ENCODE data around the gene PALM3.

Gene PALM3

GRCh38 chr19:14081797-14082674, 20.2 kb upstream of the PALM3 start:
- ChIA-PET CTCF (interaction anchor here (0.5 to 2.5 kb wide), 5 partner anchors 9 to 483 kb away, joined by 3 to 10 read pairs (median 3); partner anchors contain the start of genes ASF1B and MISP3), POLR2A (ENCODE audit: low non-redundant PET) (interaction anchor here (0.5 to 0.6 kb wide), 2 partner anchors 108 to 242 kb away, joined by 3 to 4 read pairs; no protein-coding TSS in a partner anchor)
- peak overlapping the region; percentile 85 for H3K27ac ChIP-seq
- no peak for TF ChIP-seq CTCF (conservative IDR thresholded peaks at IDR 0.05; ENCODE audit: low read depth)
- DNase-seq (ENCODE audit: low spot score), result no peak

GRCh38 chr19:14080887-14081796, 19.3 kb upstream of the PALM3 start:
- no peak for TF ChIP-seq CTCF (conservative IDR thresholded peaks at IDR 0.05; ENCODE audit: low read depth)
- peak; percentile 98 for DNase-seq (ENCODE audit: low spot score)
- CTCF ChIA-PET, result interaction anchor here (0.6 to 2.5 kb wide), 5 partner anchors 8 to 55 kb away, joined by 3 to 10 read pairs (median 3); partner anchors contain the start of genes ASF1B and MISP3
- POLR2A ChIA-PET (ENCODE audit: low non-redundant PET), result interaction anchor here (0.6 to 0.9 kb wide), 2 partner anchors 107 to 193 kb away, joined by 3 read pairs; no protein-coding TSS in a partner anchor
- peak overlapping the region; percentile 85 for H3K27ac ChIP-seq

- ChIA-PET CTCF (interaction anchor here (0.7 to 0.9 kb wide), 3 partner anchors 19 to 1170 kb away, joined by 3 to 5 read pairs (median 3); partner anchors contain the start of gene ASF1B), POLR2A (ENCODE audit: low non-redundant PET) (no interaction called here)
- no peak for TF ChIP-seq CTCF (conservative IDR thresholded peaks at IDR 0.05; ENCODE audit: low read depth)
- no peak overlapping the region for H3K27ac ChIP-seq
- no peak for DNase-seq (ENCODE audit: low spot score)
Measured at GRCh38 chr19:14078411-14078810, 16.5 kb upstream of the PALM3 start.

GRCh38 chr19:14073925-14074838, 12.3 kb upstream of the PALM3 start:
- H3K27ac ChIP-seq, result peak overlapping the region; percentile 85
- ChIA-PET CTCF (interaction anchor here (0.5 to 2.7 kb wide), 13 partner anchors 9 to 212 kb away, joined by 3 to 22 read pairs (median 4); no protein-coding TSS in a partner anchor), POLR2A (ENCODE audit: low non-redundant PET) (no interaction called here)
- TF ChIP-seq CTCF (conservative IDR thresholded peaks at IDR 0.05; ENCODE audit: low read depth), result no peak
- DNase-seq (ENCODE audit: low spot score), result peak; percentile 62

GRCh38 chr19:14073261-14073924, 11.5 kb upstream of the PALM3 start:
- H3K27ac ChIP-seq, result peak overlapping the region; percentile 85
- CTCF ChIA-PET, result interaction anchor here (0.5 to 2.7 kb wide), 21 partner anchors 8 to 226 kb away, joined by 3 to 22 read pairs (median 4); partner anchors contain the start of gene ASF1B

More at GRCh38 chr19:14073261-14073924, 11.5 kb upstream of the PALM3 start:
- peak; percentile 81 for DNase-seq (ENCODE audit: low spot score)
- POLR2A ChIA-PET (ENCODE audit: low non-redundant PET), result no interaction called here
- TF ChIP-seq CTCF (conservative IDR thresholded peaks at IDR 0.05; ENCODE audit: low read depth), result peak; percentile 99

Measured in RWPE1 (cell line).